Astrocyte (in vitro differentiated cells and primary cell): Measurements from ENCODE around the gene COA7. TPM values are rescaled to one million over a fixed set of nuclear protein-coding genes. Genes with fewer than 3 reads are reported as not detected.

Experiments
- DNase-seq: peaks from one replicate; pipeline ENCODE4 v3.0.0-alpha.2; 2010; ENCODE audit warnings: low read depth
- FAIRE-seq: peaks from 2 replicates; lab custom pipeline; 2011; peaks lifted over from hg19 to GRCh38; lab: Jason Lieb, UNC
- H2AFZ ChIP-seq: 2 replicates; pipeline ENCODE4 v1.6.0; 2012; ENCODE audit warnings: low read depth, low read length, inconsistent platforms
- H3K27ac ChIP-seq: 2 replicates; pipeline ENCODE4 v1.5.1; 2011; ENCODE audit warnings: low read depth, low read length, inconsistent platforms
- H3K27me3 ChIP-seq: 2 replicates; pipeline ENCODE4 v1.6.0; 2011; ENCODE audit warnings: low read length, inconsistent platforms; ENCODE audit not compliant: insufficient read depth
- H3K36me3 ChIP-seq: 2 replicates; pipeline ENCODE4 v1.5.1; 2011; ENCODE audit warnings: low read length, inconsistent platforms; ENCODE audit not compliant: insufficient read depth
- H3K4me1 ChIP-seq: 2 replicates; pipeline ENCODE4 v1.5.1; 2011; ENCODE audit warnings: low read length, inconsistent platforms; ENCODE audit not compliant: insufficient read depth
- H3K4me2 ChIP-seq: 2 replicates; pipeline ENCODE4 v1.6.0; 2012; ENCODE audit warnings: low read length, inconsistent platforms
- H3K4me3 ChIP-seq: 2 replicates; pipeline ENCODE4 v1.5.1; 2011; ENCODE audit warnings: low read depth, mild to moderate bottlenecking, low read length, inconsistent platforms; ENCODE audit not compliant: insufficient read depth
- H3K79me2 ChIP-seq: 2 replicates; pipeline ENCODE4 v1.6.0; 2012; ENCODE audit warnings: mild to moderate bottlenecking, low read length, inconsistent platforms; ENCODE audit not compliant: insufficient read depth
- H3K9ac ChIP-seq: 2 replicates; pipeline ENCODE4 v1.6.0; 2012; ENCODE audit warnings: mild to moderate bottlenecking, low read length, inconsistent platforms
- H3K9me3 ChIP-seq: 2 replicates; pipeline ENCODE4 v1.5.1; 2012; ENCODE audit warnings: low read depth, mild to moderate bottlenecking, low read length, inconsistent platforms; ENCODE audit not compliant: insufficient read depth
- H4K20me1 ChIP-seq: 2 replicates; pipeline ENCODE4 v1.6.0; 2012; ENCODE audit warnings: low read length, inconsistent platforms; ENCODE audit not compliant: insufficient read depth
- H3K27ac Mint-ChIP-seq: one replicate; pipeline ENCODE4 v1.8.0; 2021; ENCODE audit warnings: mild to moderate bottlenecking, mixed read lengths; ENCODE audit not compliant: unreplicated experiment
- H3K27me3 Mint-ChIP-seq: one replicate; pipeline ENCODE4 v1.8.0; 2021; ENCODE audit warnings: low read depth, mixed read lengths; ENCODE audit not compliant: unreplicated experiment
- H3K36me3 Mint-ChIP-seq: one replicate; pipeline ENCODE4 v1.8.0; 2021; ENCODE audit warnings: low read depth, mixed read lengths; ENCODE audit not compliant: unreplicated experiment
- H3K4me1 Mint-ChIP-seq: one replicate; pipeline ENCODE4 v1.8.0; 2021; ENCODE audit warnings: low read depth, mixed read lengths; ENCODE audit not compliant: unreplicated experiment
- H3K4me3 Mint-ChIP-seq: one replicate; pipeline ENCODE4 v1.8.0; 2021; ENCODE audit warnings: mild to moderate bottlenecking, moderate library complexity, mixed read lengths; ENCODE audit not compliant: unreplicated experiment
- H3K9me3 Mint-ChIP-seq: one replicate; pipeline ENCODE4 v1.8.0; 2021; ENCODE audit warnings: mild to moderate bottlenecking, mixed read lengths; ENCODE audit not compliant: unreplicated experiment
- EZH2 ChIP-seq: IDR thresholded peaks from 2 replicates; pipeline ENCODE4 v1.6.1; 2012; ENCODE audit warnings: mild to moderate bottlenecking, low read length, inconsistent platforms; ENCODE audit not compliant: insufficient read depth
- total RNA-seq: library from RNA; stranded (reverse); gene quantifications from 2 replicates; pipeline ENCODE4 v1.2.1, GENCODE V29; 2021
- TF ChIP-seq, protein P1 (sequence below): IDR thresholded peaks from 2 replicates; pipeline ENCODE4 v1.5.1; 2011; ENCODE audit warnings: low read depth, mild to moderate bottlenecking, inconsistent platforms, low read length, moderate library complexity; ENCODE audit not compliant: insufficient read depth

Gene COA7
- total RNA-seq, 1 donor from 2014 or later = 18.4 TPM

GRCh38 chr1:52667290-52667689 lies 30.9 kb downstream of the COA7 start:
- H3K27ac Mint-ChIP-seq = no peak overlapping the region
- Histone ChIP-seq H3K4me2 (no peak overlapping the region), H3K27ac (no peak overlapping the region), H2AFZ (no peak overlapping the region), H3K9me3 (no peaks in the 10 kb centered on the region), H3K4me3 (no peak overlapping the region), H3K36me3 (no peaks in the 10 kb centered on the region), H3K27me3 (no peaks in the 10 kb centered on the region), H3K9ac (no peak overlapping the region), H3K79me2 (no peaks in the 10 kb centered on the region), H4K20me1 (no peaks in the 10 kb centered on the region), H3K4me1 (peaks cover 13% of the 10 kb centered on the region)
- FAIRE-seq (no peak), DNase-seq (no peak)
- H3K27me3 Mint-ChIP-seq = no peaks in the 10 kb centered on the region
- H3K4me3 Mint-ChIP-seq = no peak overlapping the region
- no peak for TF ChIP-seq EZH2
- no peaks in the 10 kb centered on the region for H3K9me3 Mint-ChIP-seq
- no peaks in the 10 kb centered on the region for H3K36me3 Mint-ChIP-seq
- peaks cover 24% of the 10 kb centered on the region for H3K4me1 Mint-ChIP-seq

DNA sequence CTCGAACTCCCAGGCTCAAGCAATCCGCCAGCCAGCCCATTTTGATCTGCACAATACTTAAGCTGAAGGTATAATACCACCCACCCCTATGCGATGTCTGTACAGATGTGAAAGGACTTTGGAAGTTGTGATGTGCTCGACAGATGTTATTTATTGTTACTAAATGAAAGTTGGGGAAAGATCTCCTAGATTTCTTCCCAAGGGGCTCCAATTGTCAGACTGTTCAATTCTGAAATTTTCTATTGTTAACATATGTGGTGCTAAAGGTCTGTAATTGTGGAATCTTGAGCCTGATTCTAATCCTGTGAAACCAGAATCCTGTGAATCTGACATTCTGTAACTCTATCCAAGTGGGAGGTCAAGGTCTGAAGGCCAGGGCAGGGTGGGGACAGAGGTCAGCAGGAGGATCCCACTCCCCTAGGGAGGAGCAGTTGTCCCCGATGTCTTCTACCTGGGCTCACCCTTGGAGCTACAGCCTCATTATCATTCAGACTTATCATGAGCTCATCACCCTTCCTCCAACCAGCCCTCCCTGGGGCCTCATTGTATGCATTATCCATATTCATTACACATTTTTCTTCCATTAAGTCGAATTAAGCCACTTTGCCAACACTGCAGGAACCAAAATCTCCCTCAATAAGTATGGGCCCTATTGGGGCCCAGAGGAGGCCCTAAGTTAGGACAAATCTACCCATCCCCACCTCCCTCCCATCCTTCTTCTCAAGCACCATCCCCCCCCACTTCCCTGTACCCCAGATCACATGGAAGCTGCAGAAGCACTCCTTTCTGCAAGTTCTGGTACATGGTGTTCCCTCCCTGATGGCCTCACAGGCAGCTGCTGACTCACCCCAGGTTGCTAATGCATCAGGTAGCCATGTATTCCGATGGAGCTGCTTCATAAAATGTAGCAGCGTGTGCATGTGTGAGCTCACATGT lies 32.9 kb downstream of the COA7 start:
- H3K36me3 ChIP-seq = no peaks in the 10 kb centered on the region
- Mint-ChIP-seq H3K4me1 (peaks cover 22% of the 10 kb centered on the region), H3K27me3 (no peaks in the 10 kb centered on the region), H3K4me3 (no peak overlapping the region), H3K9me3 (no peaks in the 10 kb centered on the region), H3K27ac (no peak overlapping the region), H3K36me3 (no peaks in the 10 kb centered on the region)
- H3K9ac ChIP-seq = no peak overlapping the region
- peaks cover 13% of the 10 kb centered on the region for H3K4me1 ChIP-seq
- H3K9me3 ChIP-seq = no peaks in the 10 kb centered on the region
- no peak overlapping the region for H2AFZ ChIP-seq
- H3K4me3 ChIP-seq = no peak overlapping the region
- no peak overlapping the region for H3K4me2 ChIP-seq
- TF ChIP-seq, protein P1, sequence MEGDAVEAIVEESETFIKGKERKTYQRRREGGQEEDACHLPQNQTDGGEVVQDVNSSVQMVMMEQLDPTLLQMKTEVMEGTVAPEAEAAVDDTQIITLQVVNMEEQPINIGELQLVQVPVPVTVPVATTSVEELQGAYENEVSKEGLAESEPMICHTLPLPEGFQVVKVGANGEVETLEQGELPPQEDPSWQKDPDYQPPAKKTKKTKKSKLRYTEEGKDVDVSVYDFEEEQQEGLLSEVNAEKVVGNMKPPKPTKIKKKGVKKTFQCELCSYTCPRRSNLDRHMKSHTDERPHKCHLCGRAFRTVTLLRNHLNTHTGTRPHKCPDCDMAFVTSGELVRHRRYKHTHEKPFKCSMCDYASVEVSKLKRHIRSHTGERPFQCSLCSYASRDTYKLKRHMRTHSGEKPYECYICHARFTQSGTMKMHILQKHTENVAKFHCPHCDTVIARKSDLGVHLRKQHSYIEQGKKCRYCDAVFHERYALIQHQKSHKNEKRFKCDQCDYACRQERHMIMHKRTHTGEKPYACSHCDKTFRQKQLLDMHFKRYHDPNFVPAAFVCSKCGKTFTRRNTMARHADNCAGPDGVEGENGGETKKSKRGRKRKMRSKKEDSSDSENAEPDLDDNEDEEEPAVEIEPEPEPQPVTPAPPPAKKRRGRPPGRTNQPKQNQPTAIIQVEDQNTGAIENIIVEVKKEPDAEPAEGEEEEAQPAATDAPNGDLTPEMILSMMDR = no peak
- no peak for TF ChIP-seq EZH2
- no peak for DNase-seq
- H3K27me3 ChIP-seq = no peaks in the 10 kb centered on the region
- H4K20me1 ChIP-seq = no peaks in the 10 kb centered on the region
- no peak overlapping the region for H3K27ac ChIP-seq
- H3K79me2 ChIP-seq = no peaks in the 10 kb centered on the region
- no peak for FAIRE-seq

DNA sequence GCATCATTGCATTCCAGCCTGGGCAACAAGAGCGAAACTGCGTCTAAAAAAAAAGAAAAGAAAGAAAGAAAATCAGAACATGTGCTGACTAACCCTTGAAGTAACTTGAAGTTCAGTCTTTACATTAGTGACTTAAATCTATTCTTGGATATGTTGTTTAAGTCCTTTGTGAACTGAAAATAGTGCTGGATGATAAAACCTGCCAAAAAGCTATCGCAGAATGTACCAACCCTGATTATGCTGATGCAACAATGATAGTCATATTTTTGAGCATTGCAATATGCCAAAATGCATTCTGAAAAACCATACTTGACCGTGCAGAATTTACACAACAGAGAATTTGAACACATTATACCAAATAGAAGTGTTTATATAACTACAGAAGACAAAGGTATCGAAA lies 34.4 kb downstream of the COA7 start:
- Mint-ChIP-seq H3K9me3 (no peaks in the 10 kb centered on the region), H3K27ac (no peak overlapping the region), H3K4me3 (no peak overlapping the region), H3K36me3 (no peaks in the 10 kb centered on the region), H3K27me3 (no peaks in the 10 kb centered on the region), H3K4me1 (peaks cover 24% of the 10 kb centered on the region)
- Histone ChIP-seq H3K36me3 (no peaks in the 10 kb centered on the region), H3K27ac (no peak overlapping the region), H3K9me3 (no peaks in the 10 kb centered on the region), H4K20me1 (no peaks in the 10 kb centered on the region), H3K27me3 (no peaks in the 10 kb centered on the region), H3K79me2 (no peaks in the 10 kb centered on the region), H2AFZ (no peak overlapping the region), H3K4me3 (no peak overlapping the region), H3K4me2 (peak overlapping the region; percentile 74), H3K4me1 (peaks cover 11% of the 10 kb centered on the region), H3K9ac (no peak overlapping the region)
- no peak for FAIRE-seq
- no peak for DNase-seq
- TF ChIP-seq, protein P1 = no peak
- no peak for TF ChIP-seq EZH2
